Left lung (tissue), 10 donors: Measurements from ENCODE around the gene CCDC40. TPM values are rescaled to one million over a fixed set of nuclear protein-coding genes. Genes with fewer than 3 reads are reported as not detected.

Experiments used
- ATAC-seq: fragments of 200-7000 bp; cut with Tn5 transposase; one replicate; pipeline ENCODE4 v1.9.1; 2020; ENCODE audit warnings: moderate library complexity
- DNase-seq, 4 donors: peaks; one replicate each; pipeline ENCODE4 v3.0.0-alpha.2; 2013 to 2020
- H3K27ac ChIP-seq, 2 donors: fragments of 200-600 bp; sonication (generic) in 1 of 2; one replicate each; pipeline versions ENCODE4 v1.5.0 to v1.8.0; 2020 to 2021
- H3K27me3 ChIP-seq, 2 donors: fragments of 200-600 bp; sonication (generic) in 1 of 2; one replicate each; pipeline versions ENCODE4 v1.5.0 to v1.8.0; 2020 to 2021
- H3K36me3 ChIP-seq, 2 donors: fragments of 200-600 bp; sonication (generic) in 1 of 2; one replicate each; pipeline versions ENCODE4 v1.5.0 to v1.8.0; 2020 to 2021
- H3K4me1 ChIP-seq, 2 donors: fragments of 200-600 bp; one replicate each; pipeline ENCODE4 v1.8.0; 2021
- H3K4me3 ChIP-seq, 2 donors: fragments of 200-600 bp; sonication (generic) in 1 of 2; one replicate each; pipeline versions ENCODE4 v1.5.0 to v1.8.0; 2020 to 2021; ENCODE audit warnings: mild to moderate bottlenecking in 1 of 2
- H3K9me3 ChIP-seq, 2 donors: fragments of 200-600 bp; sonication (generic) in 1 of 2; one replicate each; pipeline versions ENCODE4 v1.5.0 to v1.8.0; 2020 to 2021
- CTCF ChIP-seq, 2 donors: fragments of 200-600 bp; sonication (generic) in 1 of 2; IDR thresholded peaks; one replicate each; pipeline versions ENCODE4 v1.5.0 to v1.8.0; 2021; ENCODE audit warnings: antibody characterized with exemption in 2 of 2
- intact Hi-C, 2 donors: fragments of 100-400 bp; cut with DNase I; formaldehyde crosslinking; loops; one replicate each; pipeline versions ENCODE4 v1.11.2 to v1.14.2; 2022
- polyA plus RNA-seq, 6 donors: library from polyadenylated mRNA; unstranded; fragments of 120-200 nt; gene quantifications; one replicate each; pipeline ENCODE4 v1.2.1, GENCODE V29; 2013; ENCODE audit not compliant: insufficient read length in 6 of 6
- total RNA-seq, 2 donors: library from RNA; stranded (reverse); fragmentation: NEBNext Ultra II Directional; extraction: Animal tissue kit (Norgen Biotek cat#: 25700); gene quantifications; one replicate each; pipeline ENCODE4 v1.2.1, GENCODE V29; 2021
- donor health status: DM: no; HTN: yes; CAD: no.
- donor health status: DM: no; HTN: no; CAD: no.

CCDC40 gene
- total and polyA plus RNA-seq, 8 donors = 8.0 to 15.2 (median 11.5) TPM

- H3K4me1 ChIP-seq = peaks cover 18 to 20% of the 10 kb centered on the region in 2 donors
Observed at GRCh38 chr17:79988185-79988971, 48.1 kb upstream of the CCDC40 start.

GRCh38 chr17:79989106-79989835, 47.2 kb upstream of the CCDC40 start:
- no peak for ATAC-seq
- peak in 1 of 4 donors; percentile 39 for DNase-seq
- Histone ChIP-seq H3K36me3 (no peaks in the 10 kb centered on the region), H3K9me3 (no peaks in the 10 kb centered on the region), H3K4me1 (peaks cover 27% of the 10 kb centered on the region in 2 donors), H3K4me3 (no peak overlapping the region), H3K27ac (no peak overlapping the region), H3K27me3 (peaks cover 0 to 9% of the 10 kb centered on the region in 2 donors)
- intact Hi-C loops = no loop called here
- TF ChIP-seq CTCF (IDR thresholded peaks at IDR 0.05) = no peak

More at GRCh38 chr17:79988185-79988971, 48.1 kb upstream of the CCDC40 start:
- Histone ChIP-seq H3K27me3 (peaks cover 0 to 9% of the 10 kb centered on the region in 2 donors), H3K36me3 (no peaks in the 10 kb centered on the region), H3K9me3 (no peaks in the 10 kb centered on the region), H3K4me3 (no peak overlapping the region), H3K27ac (peak overlapping the region; percentile 5 to 54)
- ATAC-seq = peak; percentile 3
- no peak for TF ChIP-seq CTCF (IDR thresholded peaks at IDR 0.05)
- DNase-seq = peak in 2 of 4 donors; percentile 52 to 67
- intact Hi-C loops = no loop called here

GRCh38 chr17:79990051-79990592, 46.3 kb upstream of the CCDC40 start:
- H3K27me3 ChIP-seq = peaks cover 0 to 9% of the 10 kb centered on the region in 2 donors
- H3K36me3 ChIP-seq = no peaks in the 10 kb centered on the region
- ATAC-seq = no peak
- DNase-seq = peak in 1 of 4 donors; percentile 76
- intact Hi-C loops = loop anchor here in 1 of 2 donors (5.0 kb wide), 1 partner anchor 203 kb away; no protein-coding TSS in a partner anchor
- no peaks in the 10 kb centered on the region for H3K9me3 ChIP-seq
- H3K27ac ChIP-seq = no peak overlapping the region
- H3K4me3 ChIP-seq = no peak overlapping the region
- no peak for TF ChIP-seq CTCF (IDR thresholded peaks at IDR 0.05)
- H3K4me1 ChIP-seq = peaks cover 27 to 32% of the 10 kb centered on the region in 2 donors

- ATAC-seq (no peak), DNase-seq (peak in 1 of 4 donors; percentile 33)
- Histone ChIP-seq H3K9me3 (no peaks in the 10 kb centered on the region), H3K36me3 (no peaks in the 10 kb centered on the region), H3K4me1 (peaks cover 27 to 33% of the 10 kb centered on the region in 2 donors), H3K27ac (no peak overlapping the region), H3K4me3 (no peak overlapping the region), H3K27me3 (peaks cover 0 to 9% of the 10 kb centered on the region in 2 donors)
- no peak for TF ChIP-seq CTCF (IDR thresholded peaks at IDR 0.05)
- intact Hi-C loops = loop anchor here in 1 of 2 donors (5.0 kb wide), 1 partner anchor 203 kb away; no protein-coding TSS in a partner anchor
Observed at GRCh38 chr17:79990704-79991103, 45.7 kb upstream of the CCDC40 start.
